Subcutaneous abdominal adipose tissue (tissue), 5 donors: ENCODE data around the gene CHRNG.

Experiments used
- H3K27ac ChIP-seq: one replicate; pipeline ENCODE4 v1.7.0; 2013; ENCODE audit warnings: low read depth, mild to moderate bottlenecking, inconsistent platforms, low read length, moderate library complexity
- H3K27me3 ChIP-seq, 5 donors: one replicate each; pipeline ENCODE4 v1.7.0; 2013; ENCODE audit warnings: low read length in 5 of 5, inconsistent platforms in 1 of 5; ENCODE audit not compliant: control insufficient read depth in 5 of 5, insufficient read depth in 4 of 5
- H3K36me3 ChIP-seq, 5 donors: one replicate each; pipeline ENCODE4 v1.7.0; 2013; ENCODE audit warnings: low read length in 5 of 5; ENCODE audit not compliant: control insufficient read depth in 5 of 5, insufficient read depth in 5 of 5
- H3K4me1 ChIP-seq, 5 donors: one replicate each; pipeline ENCODE4 v1.7.0; 2013; ENCODE audit warnings: low read length in 5 of 5, mild to moderate bottlenecking in 3 of 5, moderate library complexity in 1 of 5; ENCODE audit not compliant: control insufficient read depth in 5 of 5, insufficient read depth in 5 of 5
- H3K4me3 ChIP-seq, 5 donors: one replicate each; pipeline ENCODE4 v1.7.0; 2013; ENCODE audit warnings: low read length in 5 of 5, low read depth in 1 of 5
- H3K9ac ChIP-seq, 5 donors: one replicate each; pipeline ENCODE4 v1.7.0; 2013; ENCODE audit warnings: low read length in 5 of 5, mild to moderate bottlenecking in 4 of 5, moderate library complexity in 3 of 5
- H3K9me3 ChIP-seq, 5 donors: one replicate each; pipeline ENCODE4 v1.7.0; 2013; ENCODE audit warnings: low read length in 5 of 5; ENCODE audit not compliant: control insufficient read depth in 5 of 5
- donor health status: healthy.
- donor health status: healthy.
- donor health status: healthy.
- donor health status: healthy.
- donor health status: healthy.

Gene CHRNG

DNA sequence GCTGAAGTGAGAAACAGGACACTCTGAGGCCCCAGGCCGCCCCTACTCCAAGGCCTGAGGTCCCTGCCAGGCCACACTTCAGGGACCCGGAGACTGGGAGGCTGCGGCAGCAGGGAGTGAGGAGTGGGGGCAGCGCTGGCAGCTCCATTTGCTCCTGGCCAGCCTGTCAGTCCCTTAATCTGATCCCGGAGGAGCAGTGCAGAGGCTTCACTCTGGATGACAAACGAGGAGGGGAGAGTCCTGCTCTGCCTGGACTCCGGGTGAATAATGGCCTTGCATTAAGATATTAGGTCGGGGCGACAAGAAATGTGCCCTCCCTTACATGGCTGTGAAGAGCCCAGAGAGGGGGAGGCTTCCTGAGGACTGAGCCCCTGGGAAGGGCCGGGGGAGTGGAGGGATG, 33.6 kb upstream of the CHRNG start:
- Histone ChIP-seq H3K4me3 (no peak overlapping the region), H3K4me1 (peaks cover 0 to 13% (median 12%) of the 10 kb centered on the region in 5 donors), H3K9ac (no peak overlapping the region), H3K36me3 (no peaks in the 10 kb centered on the region), H3K27ac (no peak overlapping the region), H3K27me3 (peaks cover 36 to 57% (median 37%) of the 10 kb centered on the region in 5 donors), H3K9me3 (no peaks in the 10 kb centered on the region)

GRCh38 chr2:232506709-232507108, 32.8 kb upstream of the CHRNG start:
- H3K4me3 ChIP-seq: no peak overlapping the region
- H3K4me1 ChIP-seq: peaks cover 0 to 13% (median 12%) of the 10 kb centered on the region in 5 donors
- no peak overlapping the region for H3K9ac ChIP-seq
- no peaks in the 10 kb centered on the region for H3K9me3 ChIP-seq
- no peak overlapping the region for H3K27ac ChIP-seq
- no peaks in the 10 kb centered on the region for H3K36me3 ChIP-seq
- H3K27me3 ChIP-seq: peaks cover 36 to 60% (median 37%) of the 10 kb centered on the region in 5 donors

DNA sequence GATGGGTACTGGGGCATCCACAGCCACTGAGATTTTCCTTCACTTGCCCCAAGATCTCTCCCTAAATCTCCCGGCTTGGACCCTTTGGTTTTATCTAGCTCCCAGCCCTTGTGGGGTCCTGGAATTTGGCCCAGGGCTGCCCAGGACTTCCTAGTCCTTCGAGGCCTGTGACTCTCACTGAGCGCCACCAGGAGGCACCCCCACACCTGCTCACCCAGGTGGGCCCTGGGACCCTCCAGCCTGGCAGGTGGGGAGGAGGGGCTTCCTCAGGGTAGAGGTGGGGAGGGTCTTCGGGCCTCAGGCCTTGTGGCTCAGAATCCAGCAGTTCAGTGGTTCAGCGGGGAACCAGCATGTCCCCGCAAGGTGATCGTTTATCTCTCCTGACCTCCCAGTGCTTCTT, 31.2 kb upstream of the CHRNG start:
- H3K36me3 ChIP-seq: no peaks in the 10 kb centered on the region
- H3K27me3 ChIP-seq: peaks cover 29 to 67% (median 44%) of the 10 kb centered on the region in 5 donors
- no peak overlapping the region for H3K27ac ChIP-seq
- H3K4me1 ChIP-seq: peaks cover 0 to 6% (median 4%) of the 10 kb centered on the region in 5 donors
- H3K9me3 ChIP-seq: no peaks in the 10 kb centered on the region
- no peak overlapping the region for H3K4me3 ChIP-seq
- no peak overlapping the region for H3K9ac ChIP-seq

- H3K9me3 ChIP-seq: no peaks in the 10 kb centered on the region
- H3K27ac ChIP-seq: no peak overlapping the region
- no peaks in the 10 kb centered on the region for H3K4me1 ChIP-seq
- no peaks in the 10 kb centered on the region for H3K36me3 ChIP-seq
- H3K9ac ChIP-seq: no peak overlapping the region
- peaks cover 5 to 42% (median 23%) of the 10 kb centered on the region in 5 donors for H3K27me3 ChIP-seq
- H3K4me3 ChIP-seq: no peak overlapping the region
Measured at GRCh38 chr2:232511336-232511890, 28.1 kb upstream of the CHRNG start.

DNA sequence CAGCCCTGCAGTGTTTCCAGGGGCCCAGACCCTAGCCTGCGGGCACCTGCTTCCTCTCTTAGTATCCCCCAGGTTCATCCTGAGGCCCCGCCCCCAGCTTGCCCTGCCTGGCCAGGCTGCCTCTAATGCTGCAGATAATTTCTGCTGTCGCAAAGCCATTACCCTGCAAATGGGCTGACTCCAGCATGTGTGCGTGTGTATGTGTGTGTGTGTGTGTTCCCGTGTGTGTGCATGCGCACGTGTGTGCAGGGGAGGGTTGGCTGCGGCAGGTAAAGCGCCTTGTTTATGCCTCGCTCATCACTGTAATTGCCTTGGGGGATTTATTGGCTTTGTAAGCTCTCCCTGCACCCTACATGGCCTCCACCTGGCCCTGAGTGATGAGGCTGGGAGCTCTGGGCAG, 26.9 kb upstream of the CHRNG start:
- Histone ChIP-seq H3K27me3 (peaks cover 3 to 37% (median 21%) of the 10 kb centered on the region in 5 donors), H3K4me1 (no peaks in the 10 kb centered on the region), H3K9ac (no peak overlapping the region)

GRCh38 chr2:232513353-232513752, 26.1 kb upstream of the CHRNG start:
- H3K4me1 ChIP-seq: no peaks in the 10 kb centered on the region
- H3K27ac ChIP-seq: no peak overlapping the region
- H3K4me3 ChIP-seq: no peak overlapping the region
- H3K9me3 ChIP-seq: no peaks in the 10 kb centered on the region
- H3K27me3 ChIP-seq: peaks cover 3 to 33% (median 20%) of the 10 kb centered on the region in 5 donors
- no peaks in the 10 kb centered on the region for H3K36me3 ChIP-seq
- H3K9ac ChIP-seq: no peak overlapping the region

More for the DNA sequence above, 26.9 kb upstream of the CHRNG start:
- Histone ChIP-seq H3K27ac (no peak overlapping the region), H3K4me3 (no peak overlapping the region), H3K36me3 (no peaks in the 10 kb centered on the region), H3K9me3 (no peaks in the 10 kb centered on the region)

DNA sequence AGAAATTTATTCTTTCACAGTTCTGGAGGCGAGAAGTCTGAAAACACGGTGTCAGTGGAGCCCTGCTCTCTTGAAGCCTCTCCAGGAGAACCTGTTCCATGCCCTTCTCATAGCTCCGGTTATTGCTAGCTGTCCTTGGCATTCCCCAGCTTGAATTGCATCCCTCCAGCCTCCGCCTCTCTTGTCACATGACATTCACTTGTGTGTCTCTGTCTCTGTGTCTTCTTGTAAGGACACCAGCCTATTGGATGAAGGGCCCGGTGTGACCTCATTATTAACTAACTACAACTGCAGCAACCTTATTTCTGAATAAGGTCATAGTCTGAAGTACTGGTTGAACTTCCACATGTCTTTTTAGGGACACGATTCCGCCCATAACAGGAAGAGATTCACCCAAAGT, 23.9 kb upstream of the CHRNG start:
- peaks cover 12 to 42% (median 30%) of the 10 kb centered on the region in 5 donors for H3K27me3 ChIP-seq
- H3K27ac ChIP-seq: no peak overlapping the region
- H3K4me1 ChIP-seq: no peaks in the 10 kb centered on the region
- no peaks in the 10 kb centered on the region for H3K36me3 ChIP-seq
- no peak overlapping the region for H3K4me3 ChIP-seq
- no peak overlapping the region for H3K9ac ChIP-seq
- no peaks in the 10 kb centered on the region for H3K9me3 ChIP-seq

DNA sequence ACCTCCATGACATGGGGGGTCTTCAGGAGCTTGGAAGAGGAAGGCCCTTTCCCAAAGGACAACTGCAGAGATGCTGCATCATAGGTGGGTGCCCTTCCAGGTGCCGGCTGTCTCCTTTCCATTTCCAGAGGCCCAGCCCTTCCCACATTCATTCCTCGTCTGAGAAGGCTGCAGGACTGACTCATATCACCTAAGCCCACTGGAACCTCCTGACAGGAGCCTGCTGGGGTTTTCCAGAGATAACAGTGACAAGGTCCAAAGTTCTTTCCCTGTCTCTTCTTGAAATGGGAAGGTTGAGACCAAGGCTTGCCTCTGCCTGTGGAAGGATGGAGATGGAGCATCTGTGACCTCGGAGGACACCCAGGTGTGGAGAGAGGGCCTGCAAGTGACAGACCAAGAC, 22.9 kb upstream of the CHRNG start:
- Histone ChIP-seq H3K9ac (no peak overlapping the region), H3K4me1 (no peaks in the 10 kb centered on the region), H3K9me3 (no peaks in the 10 kb centered on the region), H3K36me3 (no peaks in the 10 kb centered on the region), H3K4me3 (no peak overlapping the region), H3K27ac (no peak overlapping the region), H3K27me3 (peaks cover 14 to 47% (median 34%) of the 10 kb centered on the region in 5 donors)

- Histone ChIP-seq H3K9me3 (no peaks in the 10 kb centered on the region), H3K27ac (no peak overlapping the region), H3K27me3 (peaks cover 27 to 50% (median 39%) of the 10 kb centered on the region in 5 donors), H3K9ac (no peak overlapping the region), H3K36me3 (no peaks in the 10 kb centered on the region), H3K4me1 (peaks cover 0 to 18% (median 16%) of the 10 kb centered on the region in 5 donors), H3K4me3 (no peak overlapping the region)
Measured at GRCh38 chr2:232518844-232519243, 20.6 kb upstream of the CHRNG start.

DNA sequence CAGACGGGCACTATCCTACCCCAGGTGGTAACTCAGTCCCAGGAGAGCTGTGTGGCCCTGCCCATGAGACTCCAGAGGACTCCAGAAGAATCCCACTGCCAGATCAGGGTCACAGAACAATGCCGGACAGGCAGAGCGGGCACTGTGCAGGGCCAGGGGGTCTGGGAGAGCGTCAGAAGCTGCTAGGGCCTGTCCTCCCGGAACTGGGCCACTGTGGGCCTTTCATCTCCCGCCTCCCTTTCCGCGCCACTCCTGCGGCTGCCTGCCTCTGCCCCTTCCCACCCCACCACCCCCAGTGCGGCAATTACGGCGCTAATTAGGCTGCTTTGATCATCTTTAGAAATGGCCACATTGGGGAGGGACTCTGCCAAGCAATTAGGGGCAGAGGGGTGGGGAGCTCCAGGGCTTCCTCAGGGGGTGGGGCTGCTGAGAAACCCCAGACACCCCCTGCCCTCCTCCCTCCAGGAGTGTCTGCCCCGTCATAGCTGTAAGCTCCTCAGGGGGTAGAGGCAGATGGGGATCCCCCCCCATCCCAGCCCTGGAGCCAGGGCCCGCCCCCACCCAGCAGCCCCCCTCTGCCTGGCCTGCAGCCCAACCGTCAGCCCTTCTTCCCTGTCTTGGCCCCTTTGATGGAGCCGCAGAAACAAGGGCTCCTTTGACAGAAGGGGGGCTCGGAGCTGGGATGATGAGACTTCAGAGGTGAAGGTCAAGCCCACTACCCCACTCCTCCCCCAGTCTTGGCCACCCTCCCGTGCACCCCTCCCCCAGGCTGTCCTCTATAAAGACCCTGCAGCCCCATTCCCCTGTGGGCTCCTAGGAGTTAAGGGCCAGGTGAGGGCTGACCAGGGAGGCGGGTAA, 19.7 kb upstream of the CHRNG start, which contains the start of gene PRSS56:
Gene PRSS56 (plus strand): TSS at position 808 of the 858 bp plus-strand sequence. CDS start 211 bp downstream, outside the sequence.
- Histone ChIP-seq H3K4me3 (no peak within 1 kb of the TSS), H3K27ac (no peak within 1 kb of the TSS), H3K4me1 (peaks cover 0 to 25% (median 23%) of the 10 kb centered on the region in 5 donors), H3K36me3 (no peaks in the 10 kb centered on the region), H3K9ac (no peak within 1 kb of the TSS), H3K27me3 (peaks cover 35 to 57% (median 47%) of the 10 kb centered on the region in 5 donors), H3K9me3 (no peaks in the 10 kb centered on the region)
